COLO829 (cell line): ENCODE measurements around the gene PDE3B.
"Not testable (repeated sequence)": the region's sequence is repeated elsewhere in the genome, so short reads cannot be mapped to it uniquely, and the experiment has no call there.

Source experiments
- DNase-seq: peaks from one replicate; pipeline ENCODE4 v3.0.0; 2012; ENCODE audit warnings: low spot score

PDE3B gene

GRCh38 chr11:14641801-14642200, 1.8 kb upstream of the PDE3B start:
- DNase-seq, result no peak

- DNase-seq, result no peak
These were observed 1.2 kb upstream of the PDE3B start for GRCh38 chr11:14642453-14642852.

GRCh38 chr11:14642873-14643696, 519 bp upstream of the PDE3B start:
- DNase-seq, result no peak

- DNase-seq, result no peak
These were observed 816 bp downstream of the PDE3B start for GRCh38 chr11:14644226-14645014.

- DNase-seq, result peak; percentile 51
These were observed 1.7 kb downstream of the PDE3B start for GRCh38 chr11:14645015-14645912.

- DNase-seq, result no peak
These were observed 2.6 kb downstream of the PDE3B start for GRCh38 chr11:14645985-14646900.

- no peak for DNase-seq
These were observed 6.5 kb downstream of the PDE3B start for GRCh38 chr11:14650064-14650463.

GRCh38 chr11:14653090-14653489, 9.5 kb downstream of the PDE3B start:
- no peak for DNase-seq

GRCh38 chr11:14655435-14655834, 11.8 kb downstream of the PDE3B start:
- DNase-seq, result no peak

- DNase-seq, result no peak
These were observed 13.2 kb downstream of the PDE3B start for GRCh38 chr11:14656536-14657457.

GRCh38 chr11:14657841-14658240, 14.2 kb downstream of the PDE3B start:
- no peak for DNase-seq

GRCh38 chr11:14664926-14665325, 21.3 kb downstream of the PDE3B start:
- not testable (repeated sequence) for DNase-seq

GRCh38 chr11:14667329-14667728, 23.7 kb downstream of the PDE3B start:
- DNase-seq, result not testable (repeated sequence)

- no peak for DNase-seq
These were observed 25.2 kb downstream of the PDE3B start for GRCh38 chr11:14668731-14669301.

GRCh38 chr11:14669499-14669898, 25.9 kb downstream of the PDE3B start:
- DNase-seq, result no peak

GRCh38 chr11:14669958-14670357, 26.4 kb downstream of the PDE3B start:
- no peak for DNase-seq

- DNase-seq, result no peak
These were observed 29.0 kb downstream of the PDE3B start for GRCh38 chr11:14672635-14673034.

GRCh38 chr11:14673421-14673820, 29.8 kb downstream of the PDE3B start:
- DNase-seq, result no peak

- no peak for DNase-seq
These were observed 30.3 kb downstream of the PDE3B start for GRCh38 chr11:14673824-14674405.
